ENCODE results near the gene DRC7.

The DRC7 gene

GRCh38 chr16:57653936-57654335, 40.7 kb upstream of the DRC7 start:
- ATAC-seq (replicated peaks) (no peak), DNase-seq (no peak)
- Mint-ChIP-seq H3K4me1 (peaks cover 7 to 11% of the 10 kb centered on the region in 2 donors), H3K27me3 (peaks cover 6 to 14% of the 10 kb centered on the region in 2 donors), H3K27ac (no peak overlapping the region), H3K4me3 (no peak overlapping the region), H3K36me3 (no peaks in the 10 kb centered on the region), H3K9me3 (no peaks in the 10 kb centered on the region)

- ATAC-seq (replicated peaks) (no peak), DNase-seq (no peak)
- no peaks in the 10 kb centered on the region for H3K4me1 Mint-ChIP-seq
- no peak overlapping the region for H3K27ac Mint-ChIP-seq
- no peaks in the 10 kb centered on the region for H3K9me3 Mint-ChIP-seq
- H3K27me3 Mint-ChIP-seq, result peaks cover 6 to 9% of the 10 kb centered on the region in 2 donors
- H3K36me3 Mint-ChIP-seq, result no peaks in the 10 kb centered on the region
- H3K4me3 Mint-ChIP-seq, result no peak overlapping the region
Measured at GRCh38 chr16:57656342-57656955, 38.2 kb upstream of the DRC7 start.

GRCh38 chr16:57657228-57657627, 37.4 kb upstream of the DRC7 start:
- Mint-ChIP-seq H3K36me3 (no peaks in the 10 kb centered on the region), H3K27ac (no peak overlapping the region), H3K9me3 (no peaks in the 10 kb centered on the region), H3K27me3 (peaks cover 6 to 9% of the 10 kb centered on the region in 2 donors), H3K4me3 (no peak overlapping the region), H3K4me1 (no peaks in the 10 kb centered on the region)
- no peak for ATAC-seq (replicated peaks)
- no peak for DNase-seq

GRCh38 chr16:57658130-57658877, 36.3 kb upstream of the DRC7 start:
- H3K27ac Mint-ChIP-seq, result no peak overlapping the region
- H3K9me3 Mint-ChIP-seq, result no peaks in the 10 kb centered on the region
- no peaks in the 10 kb centered on the region for H3K36me3 Mint-ChIP-seq
- H3K27me3 Mint-ChIP-seq, result peaks cover 6 to 9% of the 10 kb centered on the region in 2 donors
- H3K4me1 Mint-ChIP-seq, result no peaks in the 10 kb centered on the region
- DNase-seq (no peak), ATAC-seq (replicated peaks) (no peak)
- no peak overlapping the region for H3K4me3 Mint-ChIP-seq

- Mint-ChIP-seq H3K27ac (no peak overlapping the region), H3K27me3 (peaks cover 0 to under 1% of the 10 kb centered on the region in 2 donors), H3K9me3 (no peaks in the 10 kb centered on the region), H3K4me3 (no peak overlapping the region), H3K4me1 (no peaks in the 10 kb centered on the region), H3K36me3 (no peaks in the 10 kb centered on the region)
- ATAC-seq (replicated peaks), result no peak
- DNase-seq, result no peak
Measured at GRCh38 chr16:57658878-57659674, 35.5 kb upstream of the DRC7 start.

- Mint-ChIP-seq H3K27me3 (no peaks in the 10 kb centered on the region), H3K4me3 (no peak overlapping the region), H3K4me1 (no peaks in the 10 kb centered on the region), H3K9me3 (no peaks in the 10 kb centered on the region), H3K36me3 (no peaks in the 10 kb centered on the region), H3K27ac (no peak overlapping the region)
- no peak for DNase-seq
- no peak for ATAC-seq (replicated peaks)
Measured at GRCh38 chr16:57660715-57661463, 33.7 kb upstream of the DRC7 start.

GRCh38 chr16:57661510-57661909, 33.1 kb upstream of the DRC7 start:
- Mint-ChIP-seq H3K27me3 (no peaks in the 10 kb centered on the region), H3K4me3 (no peak overlapping the region), H3K36me3 (no peaks in the 10 kb centered on the region), H3K27ac (no peak overlapping the region), H3K4me1 (no peaks in the 10 kb centered on the region), H3K9me3 (no peaks in the 10 kb centered on the region)
- ATAC-seq (replicated peaks) (no peak), DNase-seq (no peak)

- ATAC-seq (replicated peaks), result no peak
Measured at GRCh38 chr16:57661936-57662906, 32.4 kb upstream of the DRC7 start.

GRCh38 chr16:57663436-57663835, 31.2 kb upstream of the DRC7 start:
- no peak for ATAC-seq (replicated peaks)
- no peaks in the 10 kb centered on the region for H3K4me1 Mint-ChIP-seq
- H3K27me3 Mint-ChIP-seq, result no peaks in the 10 kb centered on the region

More at GRCh38 chr16:57661936-57662906, 32.4 kb upstream of the DRC7 start:
- H3K9me3 Mint-ChIP-seq, result no peaks in the 10 kb centered on the region
- H3K27ac Mint-ChIP-seq, result no peak overlapping the region
- H3K4me1 Mint-ChIP-seq, result no peaks in the 10 kb centered on the region
- DNase-seq, result no peak
- H3K4me3 Mint-ChIP-seq, result no peak overlapping the region
- H3K27me3 Mint-ChIP-seq, result no peaks in the 10 kb centered on the region
- H3K36me3 Mint-ChIP-seq, result no peaks in the 10 kb centered on the region

GRCh38 chr16:57663917-57664661, 30.5 kb upstream of the DRC7 start:
- H3K27ac Mint-ChIP-seq, result no peak overlapping the region
- no peaks in the 10 kb centered on the region for H3K27me3 Mint-ChIP-seq
- H3K4me1 Mint-ChIP-seq, result no peaks in the 10 kb centered on the region
- DNase-seq (no peak), ATAC-seq (replicated peaks) (no peak)
- no peaks in the 10 kb centered on the region for H3K36me3 Mint-ChIP-seq
- H3K4me3 Mint-ChIP-seq, result no peak overlapping the region
- no peaks in the 10 kb centered on the region for H3K9me3 Mint-ChIP-seq

More at GRCh38 chr16:57663436-57663835, 31.2 kb upstream of the DRC7 start:
- Mint-ChIP-seq H3K36me3 (no peaks in the 10 kb centered on the region), H3K27ac (no peak overlapping the region), H3K4me3 (no peak overlapping the region), H3K9me3 (no peaks in the 10 kb centered on the region)
- DNase-seq, result no peak

- ATAC-seq (replicated peaks) (no peak), DNase-seq (no peak)
- Mint-ChIP-seq H3K9me3 (no peaks in the 10 kb centered on the region), H3K4me1 (no peaks in the 10 kb centered on the region), H3K4me3 (no peak overlapping the region), H3K27me3 (no peaks in the 10 kb centered on the region), H3K36me3 (no peaks in the 10 kb centered on the region), H3K27ac (no peak overlapping the region)
Measured at GRCh38 chr16:57664662-57665025, 30.0 kb upstream of the DRC7 start.

GRCh38 chr16:57665541-57665940, 29.1 kb upstream of the DRC7 start:
- DNase-seq (no peak), ATAC-seq (replicated peaks) (no peak)
- H3K36me3 Mint-ChIP-seq, result no peaks in the 10 kb centered on the region
- no peaks in the 10 kb centered on the region for H3K9me3 Mint-ChIP-seq
- no peak overlapping the region for H3K4me3 Mint-ChIP-seq
- H3K27ac Mint-ChIP-seq, result no peak overlapping the region
- no peaks in the 10 kb centered on the region for H3K4me1 Mint-ChIP-seq
- H3K27me3 Mint-ChIP-seq, result no peaks in the 10 kb centered on the region
